Gastrocnemius medialis (tissue), 4 donors: ENCODE data around the gene FHOD3.

Source experiments
- POLR2A ChIP-seq, 2 donors: fragments of 450-650 bp; IDR thresholded peaks; one replicate each; pipeline ENCODE4 v1.6.1; 2017; ENCODE audit warnings: antibody characterized with exemption in 2 of 2, mild to moderate bottlenecking in 2 of 2, moderate library complexity in 2 of 2
- TF ChIP-seq, protein P1 (sequence below), 5 experiments: fragments of 450-650 bp in 3 of 5; fragments of 200-600 bp in 2 of 5; sonication (generic) in 2 of 5; IDR thresholded peaks in 4 of 5; conservative IDR thresholded peaks in 1 of 5; 1 replicate in 4 of 5; 2 replicates in 1 of 5; pipeline ENCODE4 v1.5.1; 2016 to 2019; ENCODE audit warnings: antibody characterized with exemption in 5 of 5, mild to moderate bottlenecking in 3 of 5, moderate library complexity in 3 of 5

DNA sequence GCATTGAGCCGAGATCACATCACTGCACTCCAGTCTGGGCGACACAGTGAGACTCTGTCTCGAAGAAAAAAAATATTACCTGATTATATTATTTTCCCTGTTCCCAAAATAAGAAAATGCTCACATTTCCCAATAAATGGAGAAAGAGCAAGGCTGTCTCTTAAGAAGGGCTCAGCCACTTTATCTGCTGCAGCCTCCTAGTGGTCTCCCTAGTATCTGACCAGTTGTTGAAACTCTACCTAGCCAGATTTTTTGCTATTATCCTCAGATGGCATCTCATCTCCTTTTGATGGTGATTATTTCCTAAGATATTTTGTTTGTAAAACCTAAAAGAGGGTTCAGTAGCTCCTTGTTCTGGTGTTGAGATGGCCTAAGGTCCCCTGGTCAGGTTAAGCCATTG is 417.0 kb downstream of the FHOD3 start:
- no peak for TF ChIP-seq POLR2A (IDR thresholded peaks at IDR 0.05)
- TF ChIP-seq, protein P1, sequence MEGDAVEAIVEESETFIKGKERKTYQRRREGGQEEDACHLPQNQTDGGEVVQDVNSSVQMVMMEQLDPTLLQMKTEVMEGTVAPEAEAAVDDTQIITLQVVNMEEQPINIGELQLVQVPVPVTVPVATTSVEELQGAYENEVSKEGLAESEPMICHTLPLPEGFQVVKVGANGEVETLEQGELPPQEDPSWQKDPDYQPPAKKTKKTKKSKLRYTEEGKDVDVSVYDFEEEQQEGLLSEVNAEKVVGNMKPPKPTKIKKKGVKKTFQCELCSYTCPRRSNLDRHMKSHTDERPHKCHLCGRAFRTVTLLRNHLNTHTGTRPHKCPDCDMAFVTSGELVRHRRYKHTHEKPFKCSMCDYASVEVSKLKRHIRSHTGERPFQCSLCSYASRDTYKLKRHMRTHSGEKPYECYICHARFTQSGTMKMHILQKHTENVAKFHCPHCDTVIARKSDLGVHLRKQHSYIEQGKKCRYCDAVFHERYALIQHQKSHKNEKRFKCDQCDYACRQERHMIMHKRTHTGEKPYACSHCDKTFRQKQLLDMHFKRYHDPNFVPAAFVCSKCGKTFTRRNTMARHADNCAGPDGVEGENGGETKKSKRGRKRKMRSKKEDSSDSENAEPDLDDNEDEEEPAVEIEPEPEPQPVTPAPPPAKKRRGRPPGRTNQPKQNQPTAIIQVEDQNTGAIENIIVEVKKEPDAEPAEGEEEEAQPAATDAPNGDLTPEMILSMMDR (IDR thresholded peaks at IDR 0.05 in 4 of 5, conservative IDR thresholded peaks at IDR 0.05 in 1 of 5): no peak
